ENCODE results near the gene PGGT1B. TPM values are rescaled to one million over a fixed set of nuclear protein-coding genes. Genes with fewer than 3 reads are reported as not detected.

The PGGT1B gene
- polyA plus RNA-seq, 1 of the 3 experiments (the other 2 are of a cell fraction) = 0.69 TPM

DNA sequence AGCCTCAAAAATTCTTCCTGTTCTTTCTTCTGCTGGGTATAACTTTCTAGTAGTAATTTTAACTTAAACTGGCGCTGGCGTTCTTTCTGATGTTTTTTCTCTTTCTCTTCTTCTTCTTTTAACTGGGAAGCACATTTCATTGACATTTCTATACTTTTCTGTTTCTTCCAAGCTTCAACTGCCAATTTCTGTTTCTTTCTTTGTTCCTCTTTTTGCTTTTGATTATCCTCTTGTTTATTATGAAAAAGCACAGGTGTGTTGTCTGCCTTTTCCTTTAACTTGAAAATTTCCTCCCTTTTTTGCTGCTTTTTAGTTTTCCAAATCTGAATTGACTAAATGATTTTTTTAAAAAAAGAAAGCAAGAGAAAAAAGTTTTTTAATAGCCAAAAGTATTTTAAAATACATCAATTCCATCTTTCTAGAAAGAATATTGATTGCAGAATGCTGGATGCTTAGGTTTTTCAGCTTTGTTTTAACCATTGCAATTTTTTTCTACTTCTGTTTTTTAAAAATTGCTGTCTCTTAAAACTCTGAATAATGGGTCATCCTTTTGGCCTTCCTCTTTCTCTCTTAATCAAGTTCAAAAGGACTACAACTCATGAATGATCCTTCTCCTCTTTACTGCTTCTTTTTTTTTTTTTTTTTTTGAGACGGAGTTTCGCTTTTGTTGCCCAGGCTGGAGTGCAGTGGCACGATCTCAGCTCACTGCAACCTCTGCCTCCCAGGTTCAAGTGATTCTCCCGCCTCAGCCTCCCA is 8.8 kb upstream of the PGGT1B start:
- POLR2A ChIA-PET = no interaction called here

DNA sequence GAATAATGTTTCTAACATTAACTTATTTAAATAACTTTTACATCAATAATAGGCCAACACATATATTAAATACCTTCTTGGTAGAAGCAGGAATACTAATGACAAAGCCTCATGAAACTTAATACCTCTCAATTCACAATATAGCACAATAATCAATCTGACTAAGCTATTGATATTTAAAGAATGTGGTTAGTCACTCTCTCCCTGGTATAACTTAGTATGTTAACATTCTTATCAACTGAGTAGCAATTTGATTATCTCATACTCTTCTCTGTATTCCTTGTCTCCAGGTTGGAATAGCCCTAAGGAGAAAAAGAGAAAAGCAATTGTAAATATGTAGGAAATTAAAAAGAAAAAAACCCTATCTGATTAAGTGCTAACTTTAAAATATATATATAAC is 4.9 kb upstream of the PGGT1B start:
- H3K9ac ChIP-seq = no peak overlapping the region
- ChIA-PET POLR2A (no interaction called here), CTCF (interaction anchor here (1.4 kb wide), 1 partner anchor 170 kb away, joined by 3 read pairs; no protein-coding TSS in a partner anchor)
- peaks cover 12% of the 10 kb centered on the region for H3F3A ChIP-seq (replicated peaks; ENCODE audit: insufficient read depth)
- H3K36me3 ChIP-seq (replicated peaks in 1 of 2; ENCODE audit: control insufficient read depth in 1 of 2, insufficient read depth in 2 of 2, low read length in 1 of 2) = peaks cover 31 to 38% of the 10 kb centered on the region in 2 experiments
- no peaks in the 10 kb centered on the region for H3K27me3 ChIP-seq (ENCODE audit: insufficient read depth)
- H3K27ac ChIP-seq (ENCODE audit: low read depth in 2 of 2, low read length in 1 of 2) = peak overlapping the region in 1 of 2 experiments; percentile 14; a peak in 1 of 4 replicates
- H2AFZ ChIP-seq (ENCODE audit: low read depth) = no peak overlapping the region
- peaks cover under 1% of the 10 kb centered on the region; the same call in 1 of the 2 replicates for H3K79me2 ChIP-seq (ENCODE audit: insufficient read depth)
- H4K20me1 ChIP-seq (ENCODE audit: insufficient read depth) = no peaks in the 10 kb centered on the region
- TF ChIP-seq FOSL2 (IDR thresholded peaks at IDR 0.05; ENCODE audit: borderline replicate concordance, low read depth) (peak; percentile 48; the same call in 1 of the 2 replicates), JUND (IDR thresholded peaks at IDR 0.05) (peak; percentile 27; the same call in 1 of the 2 replicates), ELF1 (IDR thresholded peaks at IDR 0.05) (no peak), SIN3A (IDR thresholded peaks at IDR 0.05; ENCODE audit: borderline replicate concordance, low read depth, low read length) (no peak)
- no peaks in the 10 kb centered on the region for H3K9me2 ChIP-seq
- H3K4me2 ChIP-seq = no peak overlapping the region
- no peaks in the 10 kb centered on the region for H3K9me3 ChIP-seq
- H3K4me3 ChIP-seq (ENCODE audit: low read depth in 2 of 2, low read length in 1 of 2) = no peak overlapping the region
- DNase-seq = no peak
- peaks cover 0 to 2% of the 10 kb centered on the region in 2 experiments; a peak in 2 of 4 replicates for H3K4me1 ChIP-seq (ENCODE audit: control insufficient read depth in 1 of 2, insufficient read depth in 2 of 2, low read depth in 1 of 2, low read length in 1 of 2)

More for the DNA sequence above, 8.8 kb upstream of the PGGT1B start:
- H3F3A ChIP-seq (replicated peaks; ENCODE audit: insufficient read depth) = peaks cover 9% of the 10 kb centered on the region
- DNase-seq = no peak
- H3K27me3 ChIP-seq (ENCODE audit: insufficient read depth) = no peaks in the 10 kb centered on the region
- no peak overlapping the region for H3K27ac ChIP-seq (ENCODE audit: low read depth in 2 of 2, low read length in 1 of 2)
- CTCF ChIA-PET = no interaction called here
- H3K4me3 ChIP-seq (ENCODE audit: low read depth in 2 of 2, low read length in 1 of 2) = no peak overlapping the region
- H3K79me2 ChIP-seq (ENCODE audit: insufficient read depth) = no peaks in the 10 kb centered on the region
- no peaks in the 10 kb centered on the region for H3K4me1 ChIP-seq (ENCODE audit: control insufficient read depth in 1 of 2, insufficient read depth in 2 of 2, low read depth in 1 of 2, low read length in 1 of 2)
- H3K9me3 ChIP-seq = no peaks in the 10 kb centered on the region
- H3K9ac ChIP-seq = no peak overlapping the region
- 94% methylated on average over 6 of the region's 6 CpGs for WGBS (ENCODE audit: low lambda C conversion rate)
- H3K9me2 ChIP-seq = no peaks in the 10 kb centered on the region
- TF ChIP-seq EP300 (IDR thresholded peaks at IDR 0.05; ENCODE audit: borderline replicate concordance in 1 of 2, low read depth in 1 of 2, low read length in 1 of 2) (no peak), JUND (IDR thresholded peaks at IDR 0.05) (no peak), RCOR1 (IDR thresholded peaks at IDR 0.05; ENCODE audit: low read length) (no peak), FOXJ3 (CRISPR knock-in tag; IDR thresholded peaks at IDR 0.05) (no peak), TCF12 (IDR thresholded peaks at IDR 0.05) (no peak), POLR2AphosphoS5 (IDR thresholded peaks at IDR 0.05; ENCODE audit: low read depth, low read length) (no peak), GATA2 (CRISPR knock-in tag; IDR thresholded peaks at IDR 0.05) (no peak), MEF2A (IDR thresholded peaks at IDR 0.05; ENCODE audit: borderline replicate concordance, low read depth) (no peak), RFX5 (IDR thresholded peaks at IDR 0.05; ENCODE audit: low read length) (no peak)
- TF ChIP-seq, protein P1, sequence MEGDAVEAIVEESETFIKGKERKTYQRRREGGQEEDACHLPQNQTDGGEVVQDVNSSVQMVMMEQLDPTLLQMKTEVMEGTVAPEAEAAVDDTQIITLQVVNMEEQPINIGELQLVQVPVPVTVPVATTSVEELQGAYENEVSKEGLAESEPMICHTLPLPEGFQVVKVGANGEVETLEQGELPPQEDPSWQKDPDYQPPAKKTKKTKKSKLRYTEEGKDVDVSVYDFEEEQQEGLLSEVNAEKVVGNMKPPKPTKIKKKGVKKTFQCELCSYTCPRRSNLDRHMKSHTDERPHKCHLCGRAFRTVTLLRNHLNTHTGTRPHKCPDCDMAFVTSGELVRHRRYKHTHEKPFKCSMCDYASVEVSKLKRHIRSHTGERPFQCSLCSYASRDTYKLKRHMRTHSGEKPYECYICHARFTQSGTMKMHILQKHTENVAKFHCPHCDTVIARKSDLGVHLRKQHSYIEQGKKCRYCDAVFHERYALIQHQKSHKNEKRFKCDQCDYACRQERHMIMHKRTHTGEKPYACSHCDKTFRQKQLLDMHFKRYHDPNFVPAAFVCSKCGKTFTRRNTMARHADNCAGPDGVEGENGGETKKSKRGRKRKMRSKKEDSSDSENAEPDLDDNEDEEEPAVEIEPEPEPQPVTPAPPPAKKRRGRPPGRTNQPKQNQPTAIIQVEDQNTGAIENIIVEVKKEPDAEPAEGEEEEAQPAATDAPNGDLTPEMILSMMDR (IDR thresholded peaks at IDR 0.05) = no peak
- H3K4me2 ChIP-seq = no peak overlapping the region
- H3K36me3 ChIP-seq (replicated peaks in 1 of 2; ENCODE audit: control insufficient read depth in 1 of 2, insufficient read depth in 2 of 2, low read length in 1 of 2) = peaks cover 43 to 60% of the 10 kb centered on the region in 2 experiments
- no peaks in the 10 kb centered on the region for H4K20me1 ChIP-seq (ENCODE audit: insufficient read depth)
- no peak overlapping the region for H2AFZ ChIP-seq (ENCODE audit: low read depth)
